HepG2 (cell line): ENCODE results near the gene RGS5. TPM values are rescaled to one million over a fixed set of nuclear protein-coding genes. Genes with fewer than 3 reads are reported as not detected.

Source experiments
- ATAC-seq: fragments of 200-7000 bp; cut with Tn5 transposase; 3 replicates; pipeline ENCODE4 v1.9.1; 2020; ENCODE audit warnings: mild to moderate bottlenecking, moderate library complexity
- BruUV-seq: library from RNA; stranded (reverse); fragments of 400-500 nt; replicated peaks from 2 replicates; lab custom pipeline; 2021; lab: Mats Ljungman, UMichigan
- CTCF ChIA-PET: fragments of 300-600 bp; formaldehyde crosslinking; extraction: SDS; loops from one replicate; lab custom pipeline; 2021; ENCODE audit warnings: low total read pairs, inconsistent platforms, low intra/inter-chr PET ratio; lab: Yijun Ruan, JAX
- POLR2A ChIA-PET: fragments of 350-600 bp; sonication (Branson Sonifier 250); formaldehyde crosslinking; loops from one replicate; lab custom pipeline; 2020; ENCODE audit warnings: antibody characterized with exemption, inconsistent platforms; lab: Yijun Ruan, JAX
- DNase-seq: peaks from one replicate; pipeline ENCODE4 v3.0.0-alpha.2; 2015; ENCODE audit warnings: low spot score
- FAIRE-seq: peaks from 3 replicates; lab custom pipeline; 2011; peaks lifted over from hg19 to GRCh38; lab: Jason Lieb, UNC
- H2AFZ ChIP-seq: one replicate; pipeline ENCODE4 v1.6.1; 2011; ENCODE audit warnings: low read length, inconsistent platforms
- H3K27ac ChIP-seq: fragments of 300-600 bp; 3 replicates; pipeline ENCODE4 v1.8.0; 2011; ENCODE audit warnings: mixed run types, mild to moderate bottlenecking, mixed read lengths, low read length, inconsistent platforms; ENCODE audit not compliant: insufficient read depth; ENCODE audit errors: extremely low read length
- H3K27me3 ChIP-seq, 2 experiments: fragments of 200-600 bp in 1 of 2; 2 replicates in 1 of 2; 3 replicates in 1 of 2; pipeline versions ENCODE4 v1.6.0 to v1.8.0; 2011; ENCODE audit warnings: low read length in 2 of 2, mild to moderate bottlenecking in 2 of 2, moderate library complexity in 2 of 2, inconsistent platforms in 1 of 2; ENCODE audit not compliant: insufficient read depth in 2 of 2, control insufficient read depth in 1 of 2
- H3K36me3 ChIP-seq, 2 experiments: fragments of 200-600 bp in 1 of 2; replicated peaks in 1 of 2; 2 replicates in 1 of 2; 3 replicates in 1 of 2; pipeline versions ENCODE4 v1.5.1 to v1.8.0; 2011; ENCODE audit warnings: low read length in 2 of 2, inconsistent platforms in 1 of 2; ENCODE audit not compliant: insufficient read depth in 2 of 2, control insufficient read depth in 1 of 2
- H3K4me1 ChIP-seq: 2 replicates; pipeline ENCODE4 v1.5.1; 2012; ENCODE audit warnings: low read length, inconsistent platforms; ENCODE audit not compliant: insufficient read depth
- H3K4me2 ChIP-seq: 2 replicates; pipeline ENCODE4 v1.6.0; 2011; ENCODE audit warnings: low read depth, low read length, inconsistent platforms
- H3K4me3 ChIP-seq, 3 experiments: fragments of 200-600 bp in 1 of 3; sonication (generic), shearing (Covaris generic) in 1 of 3; replicated peaks in 1 of 3; 2 replicates each; pipeline ENCODE4 v1.5.1; 2011 to 2016; ENCODE audit warnings: low read length in 3 of 3, inconsistent platforms in 2 of 3, low read depth in 2 of 3, mild to moderate bottlenecking in 2 of 3, control low read depth in 1 of 3, mixed read lengths in 1 of 3; ENCODE audit not compliant: insufficient read depth in 1 of 3
- H3K79me2 ChIP-seq: one replicate; pipeline ENCODE4 v1.6.1; 2011; ENCODE audit warnings: low read length, inconsistent platforms; ENCODE audit not compliant: insufficient read depth
- H3K9ac ChIP-seq: 2 replicates; pipeline ENCODE4 v1.6.0; 2011; ENCODE audit warnings: mild to moderate bottlenecking, low read depth, low read length, inconsistent platforms; ENCODE audit not compliant: insufficient read depth
- H3K9me3 ChIP-seq: 2 replicates; pipeline ENCODE4 v1.5.1; 2012; ENCODE audit warnings: mild to moderate bottlenecking, low read length
- H4K20me1 ChIP-seq: 2 replicates; pipeline ENCODE4 v1.6.0; 2011; ENCODE audit warnings: inconsistent platforms, mild to moderate bottlenecking, low read length, moderate library complexity; ENCODE audit not compliant: insufficient read depth
- GPN1 ChIP-seq: sonication (generic); formaldehyde crosslinking; IDR thresholded peaks from 2 replicates; pipeline ENCODE4 v1.5.1; 2020; ENCODE audit warnings: missing genetic modification reagents, borderline replicate concordance
- HMG20A ChIP-seq: IDR thresholded peaks from 2 replicates; pipeline ENCODE4 v1.6.1; 2016; ENCODE audit warnings: borderline replicate concordance
- NCOR1 ChIP-seq: fragments of 200-600 bp; sonication (generic); IDR thresholded peaks from 2 replicates; pipeline ENCODE4 v1.7.0; 2017; ENCODE audit warnings: antibody characterized with exemption, low read length, borderline replicate concordance
- NFYC ChIP-seq: IDR thresholded peaks from 2 replicates; pipeline ENCODE4 v1.6.1; 2016; ENCODE audit warnings: missing genetic modification reagents, missing compliant biosample characterization
- SIX4 ChIP-seq: sonication (generic); formaldehyde crosslinking; IDR thresholded peaks from 2 replicates; pipeline ENCODE4 v1.4.0; 2020; ENCODE audit warnings: missing genetic modification reagents
- TOE1 ChIP-seq: sonication (generic); formaldehyde crosslinking; IDR thresholded peaks from 2 replicates; pipeline ENCODE4 v1.4.0; 2020; ENCODE audit warnings: mild to moderate bottlenecking, missing genetic modification reagents
- ZC3H13 ChIP-seq: sonication (generic); formaldehyde crosslinking; IDR thresholded peaks from 2 replicates; pipeline ENCODE4 v1.8.1; 2023; ENCODE audit warnings: mild to moderate bottlenecking, missing genetic modification reagents, moderate library complexity
- ZNF850 ChIP-seq: sonication (generic); formaldehyde crosslinking; conservative IDR thresholded peaks from 2 replicates; pipeline ENCODE4 v1.9.0; 2021; ENCODE audit warnings: mild to moderate bottlenecking, missing genetic modification reagents
- WGBS: methylation state at CpG from one replicate; pipeline ENCODE4 v1.1.6; 2017; ENCODE audit warnings: low lambda C conversion rate; 5-methylcytosine and 5-hydroxymethylcytosine counted together
- in situ Hi-C: cut with HindIII; loops from 2 replicates; pipeline ENCODE4 v1.10.0; 2017; ENCODE audit warnings: low pct_unique_long_range_greater_than_20kb; ENCODE audit not compliant: extremely low pct_ligation_motif_present
- intact Hi-C: fragments of 100-400 bp; cut with micrococcal nuclease; formaldehyde crosslinking; loops from one replicate; pipeline ENCODE4 v1.10.0; 2022; ENCODE audit not compliant: unreplicated experiment
- polyA plus RNA-seq, 8 experiments: library from polyadenylated mRNA; depleted of rRNA in 3 of 8; stranded (reverse) in 7 of 8; unstranded in 1 of 8; fragments of >200 nt; fragmentation: Illumina TruSeq in 4 of 8; extraction: Trizol in 4 of 8; gene quantifications; 2 replicates each; pipeline versions ENCODE4 v1.2.1 to v1.2.3, GENCODE V29; 2011 to 2016; ENCODE audit warnings: low read depth in 4 of 8, missing spikeins in 1 of 8, mixed read lengths in 1 of 8; ENCODE audit not compliant: insufficient read depth in 1 of 8
- total RNA-seq, 5 experiments: library from RNA; depleted of rRNA; stranded (reverse); fragments of >200 nt; fragmentation: Illumina TruSeq; extraction: Trizol; gene quantifications; 2 replicates each; pipeline ENCODE4 v1.2.3, GENCODE V29; 2016; ENCODE audit warnings: low read depth in 1 of 5
- TF ChIP-seq, protein P1 (sequence below): sonication (generic); formaldehyde crosslinking; IDR thresholded peaks from 2 replicates; pipeline ENCODE4 v1.8.0; 2022; ENCODE audit warnings: mild to moderate bottlenecking, missing genetic modification reagents; ENCODE audit not compliant: insufficient replicate concordance
- TF ChIP-seq, protein P2 (sequence below): sonication (generic); formaldehyde crosslinking; IDR thresholded peaks from 2 replicates; pipeline ENCODE4 v1.8.1; 2023; ENCODE audit warnings: mild to moderate bottlenecking, missing genetic modification reagents

Gene RGS5
- total and polyA plus RNA-seq, 2 of the 13 experiments (the other 11 are each of a cell fraction or from before 2014, with no cell fraction given), result 1.9 to 2.3 TPM

DNA sequence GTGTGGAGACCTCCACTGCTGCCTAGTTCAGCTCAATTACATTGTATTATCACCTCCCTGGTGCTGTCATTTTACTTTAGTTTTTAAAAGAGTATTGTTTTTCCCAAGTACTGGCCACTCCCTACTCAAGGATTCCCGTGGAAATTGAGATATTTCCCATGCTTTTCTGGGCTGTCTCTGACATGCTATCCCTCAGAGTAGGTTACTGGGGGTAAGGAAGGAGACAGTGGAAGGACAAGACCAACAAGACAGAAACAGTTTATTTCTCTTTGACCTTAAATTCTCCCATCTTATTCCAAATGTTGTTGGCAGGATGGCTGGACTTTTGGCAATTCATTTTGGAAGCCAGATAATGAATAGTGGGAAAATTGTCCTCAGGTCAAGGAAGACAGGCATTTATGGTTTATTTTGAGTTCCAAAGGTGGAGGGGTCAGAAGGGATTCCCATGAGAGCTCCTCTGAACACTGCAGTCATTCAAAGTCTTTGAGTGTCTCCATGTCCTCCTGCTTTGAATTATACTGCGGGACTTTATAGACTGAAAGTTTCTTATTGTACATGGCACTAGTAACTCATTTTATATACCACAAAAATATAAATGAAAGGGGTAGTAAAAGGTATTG, 20.3 kb downstream of the RGS5 start:
- Histone ChIP-seq H3K27me3 (no peaks in the 10 kb centered on the region), H3K4me1 (no peaks in the 10 kb centered on the region), H3K79me2 (no peaks in the 10 kb centered on the region), H3K27ac (no peak overlapping the region), H3K4me3 (no peak overlapping the region), H4K20me1 (no peaks in the 10 kb centered on the region), H3K36me3 (no peaks in the 10 kb centered on the region), H3K9ac (no peak overlapping the region), H3K4me2 (no peak overlapping the region), H2AFZ (no peak overlapping the region), H3K9me3 (no peaks in the 10 kb centered on the region)
- ChIA-PET POLR2A (no interaction called here), CTCF (no interaction called here)
- ATAC-seq (no peak), DNase-seq (no peak), FAIRE-seq (no peak)
- WGBS, result 20% methylated on average over 2 of the region's 2 CpGs
- TF ChIP-seq SIX4 (CRISPR knock-in tag) (no peak), NFYC (no peak), HMG20A (no peak), ZC3H13 (no peak), NCOR1 (no peak), GPN1 (CRISPR knock-in tag) (no peak)
- TF ChIP-seq, protein P1, sequence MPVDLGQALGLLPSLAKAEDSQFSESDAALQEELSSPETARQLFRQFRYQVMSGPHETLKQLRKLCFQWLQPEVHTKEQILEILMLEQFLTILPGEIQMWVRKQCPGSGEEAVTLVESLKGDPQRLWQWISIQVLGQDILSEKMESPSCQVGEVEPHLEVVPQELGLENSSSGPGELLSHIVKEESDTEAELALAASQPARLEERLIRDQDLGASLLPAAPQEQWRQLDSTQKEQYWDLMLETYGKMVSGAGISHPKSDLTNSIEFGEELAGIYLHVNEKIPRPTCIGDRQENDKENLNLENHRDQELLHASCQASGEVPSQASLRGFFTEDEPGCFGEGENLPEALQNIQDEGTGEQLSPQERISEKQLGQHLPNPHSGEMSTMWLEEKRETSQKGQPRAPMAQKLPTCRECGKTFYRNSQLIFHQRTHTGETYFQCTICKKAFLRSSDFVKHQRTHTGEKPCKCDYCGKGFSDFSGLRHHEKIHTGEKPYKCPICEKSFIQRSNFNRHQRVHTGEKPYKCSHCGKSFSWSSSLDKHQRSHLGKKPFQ (CRISPR knock-in tag), result no peak
- intact Hi-C loops, result no loop called here
- in situ Hi-C loops, result loop anchor here (5.0 kb wide), 1 partner anchor 305 kb away; no protein-coding TSS in a partner anchor
- no TSS peak for BruUV-seq

DNA sequence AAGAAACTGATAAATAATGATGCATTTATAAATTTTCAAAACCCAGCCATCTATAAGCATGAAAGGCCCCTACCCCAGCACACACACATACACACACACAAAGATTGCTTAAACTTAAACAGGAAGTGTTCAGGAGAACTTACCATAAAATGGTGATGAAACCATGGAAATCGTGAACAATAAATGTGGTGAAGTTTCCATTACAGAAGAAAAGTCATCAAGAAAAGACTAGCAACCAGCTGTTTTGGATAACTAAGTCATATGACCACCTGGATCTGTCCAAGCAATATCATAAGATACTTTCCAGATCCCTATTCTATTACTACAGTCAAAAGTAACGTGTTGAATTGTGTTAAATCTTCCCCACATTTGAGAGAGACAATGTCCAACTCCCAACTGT, 24.1 kb downstream of the RGS5 start:
- no peak overlapping the region for H3K4me2 ChIP-seq
- no peak for TF ChIP-seq ZNF850 (CRISPR knock-in tag)
- TF ChIP-seq, protein P2, sequence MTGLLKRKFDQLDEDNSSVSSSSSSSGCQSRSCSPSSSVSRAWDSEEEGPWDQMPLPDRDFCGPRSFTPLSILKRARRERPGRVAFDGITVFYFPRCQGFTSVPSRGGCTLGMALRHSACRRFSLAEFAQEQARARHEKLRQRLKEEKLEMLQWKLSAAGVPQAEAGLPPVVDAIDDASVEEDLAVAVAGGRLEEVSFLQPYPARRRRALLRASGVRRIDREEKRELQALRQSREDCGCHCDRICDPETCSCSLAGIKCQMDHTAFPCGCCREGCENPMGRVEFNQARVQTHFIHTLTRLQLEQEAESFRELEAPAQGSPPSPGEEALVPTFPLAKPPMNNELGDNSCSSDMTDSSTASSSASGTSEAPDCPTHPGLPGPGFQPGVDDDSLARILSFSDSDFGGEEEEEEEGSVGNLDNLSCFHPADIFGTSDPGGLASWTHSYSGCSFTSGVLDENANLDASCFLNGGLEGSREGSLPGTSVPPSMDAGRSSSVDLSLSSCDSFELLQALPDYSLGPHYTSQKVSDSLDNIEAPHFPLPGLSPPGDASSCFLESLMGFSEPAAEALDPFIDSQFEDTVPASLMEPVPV, result no peak
- TF ChIP-seq TOE1, result no peak
- H3K9ac ChIP-seq, result no peak overlapping the region
- no peak overlapping the region for H2AFZ ChIP-seq
- FAIRE-seq, result no peak
- 0% methylated on average over 2 of the region's 2 CpGs for WGBS
- no peak for DNase-seq
- H3K36me3 ChIP-seq, result no peaks in the 10 kb centered on the region
- no peaks in the 10 kb centered on the region for H3K27me3 ChIP-seq
- no TSS peak for BruUV-seq
- H3K4me3 ChIP-seq, result no peak overlapping the region
- in situ Hi-C loops (no loop called here), intact Hi-C loops (loop anchor here (5.0 kb wide), 1 partner anchor 139 kb away; no protein-coding TSS in a partner anchor)
- no peak for ATAC-seq
- ChIA-PET CTCF (no interaction called here), POLR2A (no interaction called here)
- H3K4me1 ChIP-seq, result no peaks in the 10 kb centered on the region
- H3K79me2 ChIP-seq, result no peaks in the 10 kb centered on the region
- no peaks in the 10 kb centered on the region for H3K9me3 ChIP-seq
- no peaks in the 10 kb centered on the region for H4K20me1 ChIP-seq
- H3K27ac ChIP-seq, result no peak overlapping the region
